ACC112 (cell line): Measurements from ENCODE around the gene ZNF79.

Experiments used
- H2AFZ ChIP-seq: fragments of 200-600 bp; sonication (generic); one replicate; pipeline ENCODE4 v1.6.0; 2017; ENCODE audit warnings: antibody characterized with exemption, low read length; ENCODE audit not compliant: unreplicated experiment
- H3K27ac ChIP-seq: fragments of 200-600 bp; sonication (generic); 2 replicates; pipeline ENCODE4 v1.5.1; 2014; ENCODE audit warnings: low read depth, mild to moderate bottlenecking, antibody characterized with exemption, low read length, moderate library complexity
- H3K27me3 ChIP-seq: fragments of 200-600 bp; sonication (generic); 2 replicates; pipeline ENCODE4 v1.6.1; 2014; ENCODE audit warnings: mild to moderate bottlenecking, antibody characterized with exemption, low read length, moderate library complexity, mixed read lengths; ENCODE audit not compliant: insufficient read depth
- H3K36me3 ChIP-seq: fragments of 200-600 bp; sonication (generic); 2 replicates; pipeline ENCODE4 v1.6.1; 2016; ENCODE audit warnings: mild to moderate bottlenecking, antibody characterized with exemption, low read length, moderate library complexity, mixed read lengths; ENCODE audit not compliant: insufficient read depth
- H3K4me1 ChIP-seq: fragments of 200-600 bp; sonication (generic); one replicate; pipeline ENCODE4 v1.6.1; 2016; ENCODE audit warnings: low read length, mixed read lengths; ENCODE audit not compliant: insufficient read depth, unreplicated experiment, control insufficient read depth
- H3K4me3 ChIP-seq: fragments of 200-600 bp; sonication (generic); 2 replicates; pipeline ENCODE4 v1.5.1; 2014; ENCODE audit warnings: mild to moderate bottlenecking, low read depth, low read length
- H3K79me2 ChIP-seq: fragments of 200-600 bp; sonication (generic); one replicate; pipeline ENCODE4 v1.6.0; 2016; ENCODE audit warnings: low read length; ENCODE audit not compliant: control insufficient read depth, unreplicated experiment, insufficient read depth

ZNF79 gene

GRCh38 chr9:127415657-127416056 is 8.5 kb upstream of the ZNF79 start:
- Histone ChIP-seq H2AFZ (no peak overlapping the region), H3K27ac (no peak overlapping the region), H3K36me3 (no peaks in the 10 kb centered on the region), H3K4me3 (no peak overlapping the region), H3K27me3 (no peaks in the 10 kb centered on the region), H3K4me1 (no peaks in the 10 kb centered on the region), H3K79me2 (no peaks in the 10 kb centered on the region)

DNA sequence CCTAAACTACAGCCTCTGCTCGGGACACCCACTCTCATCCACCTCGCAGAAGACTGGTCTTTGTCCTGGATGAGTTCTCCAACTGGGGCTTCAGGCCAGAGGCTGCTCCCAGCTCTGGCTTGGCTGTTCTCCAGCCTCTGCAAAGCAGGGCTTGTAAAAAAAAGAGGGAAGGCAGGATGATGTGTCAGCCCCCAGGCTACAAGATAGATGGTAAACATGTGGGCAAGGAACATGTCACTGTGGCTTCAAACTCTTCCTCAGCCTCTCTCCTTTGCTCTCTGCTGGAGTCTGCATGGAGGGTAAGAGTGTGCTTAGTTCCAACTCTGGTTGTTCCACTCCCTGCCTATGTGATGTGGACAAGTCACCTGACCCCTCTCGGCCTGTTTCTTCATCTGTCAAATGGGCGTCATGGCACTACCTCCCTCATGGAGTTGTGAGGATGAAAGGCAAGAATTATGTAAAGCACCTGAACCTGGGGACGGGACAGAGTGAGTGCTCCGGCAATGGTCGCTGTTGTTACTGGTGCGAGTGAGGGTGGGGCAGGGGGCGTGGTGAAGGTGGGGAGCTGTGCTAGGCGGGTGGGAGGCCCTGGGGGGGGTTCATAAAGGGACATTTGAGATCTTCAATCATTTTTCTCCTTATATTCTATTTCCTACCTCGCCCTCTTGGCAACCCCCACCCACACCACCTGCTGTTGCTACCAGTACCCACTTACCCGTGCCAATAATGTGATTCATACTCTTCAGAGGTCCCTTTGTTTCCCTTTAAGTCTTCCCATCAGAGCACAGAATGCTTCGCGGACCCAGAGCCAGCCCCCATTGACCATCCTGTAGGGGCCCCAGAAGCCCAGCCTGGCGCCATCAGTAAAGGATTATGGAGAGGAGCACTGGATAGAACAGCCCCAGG is 6.8 kb upstream of the ZNF79 start:
- H3K4me1 ChIP-seq: no peaks in the 10 kb centered on the region
- no peaks in the 10 kb centered on the region for H3K36me3 ChIP-seq
- no peak overlapping the region for H3K4me3 ChIP-seq
- H3K27ac ChIP-seq: no peak overlapping the region
- H3K27me3 ChIP-seq: no peaks in the 10 kb centered on the region
- peaks cover 3% of the 10 kb centered on the region for H3K79me2 ChIP-seq
- no peak overlapping the region for H2AFZ ChIP-seq

DNA sequence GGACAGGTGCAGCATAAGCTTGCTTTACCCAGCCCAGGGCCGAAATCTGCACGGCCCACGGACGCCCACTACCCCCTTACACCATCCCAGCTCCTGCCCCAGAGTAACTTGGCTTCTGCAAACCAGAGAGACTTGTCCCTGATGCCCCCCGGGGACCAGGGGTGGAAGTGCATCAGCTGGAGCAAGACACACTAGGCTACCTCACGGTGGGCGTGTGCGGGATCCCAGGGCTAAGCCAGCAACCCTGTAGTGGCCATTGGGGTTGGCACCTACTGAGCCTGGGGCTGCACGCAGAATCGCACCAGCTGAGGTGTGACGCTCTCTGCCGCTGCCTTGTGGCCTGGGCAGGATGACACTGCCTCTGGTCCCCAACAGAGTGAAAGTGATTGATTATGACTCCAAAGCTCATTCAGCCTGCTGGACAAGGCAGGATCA is 6.1 kb upstream of the ZNF79 start:
- H3K79me2 ChIP-seq: peaks cover 10% of the 10 kb centered on the region
- no peak overlapping the region for H3K27ac ChIP-seq
- no peak overlapping the region for H2AFZ ChIP-seq
- no peak overlapping the region for H3K4me3 ChIP-seq
- peaks cover 7% of the 10 kb centered on the region for H3K4me1 ChIP-seq
- H3K27me3 ChIP-seq: no peaks in the 10 kb centered on the region
- no peaks in the 10 kb centered on the region for H3K36me3 ChIP-seq

- peaks cover 14% of the 10 kb centered on the region for H3K79me2 ChIP-seq
- H3K27ac ChIP-seq: no peak overlapping the region
- peaks cover 8% of the 10 kb centered on the region for H3K4me1 ChIP-seq
- H2AFZ ChIP-seq: no peak overlapping the region
- H3K4me3 ChIP-seq: no peak overlapping the region
- H3K36me3 ChIP-seq: no peaks in the 10 kb centered on the region
- no peaks in the 10 kb centered on the region for H3K27me3 ChIP-seq
Observed at GRCh38 chr9:127419348-127419747, 4.8 kb upstream of the ZNF79 start.

GRCh38 chr9:127421057-127421456 is 3.1 kb upstream of the ZNF79 start:
- peaks cover 15% of the 10 kb centered on the region for H3K4me1 ChIP-seq

DNA sequence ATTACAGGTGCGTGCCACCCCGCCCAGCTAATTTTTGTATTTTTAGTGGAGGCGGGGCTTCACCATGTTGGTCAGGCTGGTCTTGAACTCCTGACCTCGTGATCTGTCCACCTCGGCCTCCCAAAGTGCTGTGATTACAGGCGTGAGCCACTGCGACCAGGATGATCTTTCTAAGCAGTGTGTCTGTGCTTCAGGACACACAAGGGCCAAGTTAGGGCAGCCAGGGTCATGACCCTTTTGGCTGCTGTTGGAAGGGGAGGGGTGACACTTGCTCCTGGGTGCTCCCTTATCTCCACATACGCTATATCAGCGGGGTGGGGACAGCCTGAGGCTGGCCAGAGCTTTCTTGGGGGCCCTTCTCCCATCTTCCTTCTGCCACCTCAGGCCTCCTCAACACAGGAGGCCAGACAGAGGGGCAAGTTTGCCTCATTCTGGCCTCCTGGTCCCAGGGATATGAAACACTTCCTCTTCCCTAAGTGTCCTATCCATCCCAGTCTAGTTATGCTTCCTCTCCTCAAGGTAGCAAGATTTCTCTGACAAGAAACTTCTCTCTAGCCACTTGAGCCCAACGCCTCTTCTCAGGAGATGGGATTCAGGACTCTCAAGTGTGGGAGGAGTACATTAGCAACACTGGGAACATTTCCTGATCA is 1.9 kb upstream of the ZNF79 start:
- Histone ChIP-seq H3K27me3 (no peaks in the 10 kb centered on the region), H3K27ac (no peak overlapping the region), H3K36me3 (no peaks in the 10 kb centered on the region), H3K4me1 (peaks cover 15% of the 10 kb centered on the region), H2AFZ (no peak overlapping the region), H3K79me2 (peaks cover 37% of the 10 kb centered on the region), H3K4me3 (peak overlapping the region; percentile 88)

More at GRCh38 chr9:127421057-127421456, 3.1 kb upstream of the ZNF79 start:
- Histone ChIP-seq H2AFZ (no peak overlapping the region), H3K4me3 (no peak overlapping the region), H3K36me3 (no peaks in the 10 kb centered on the region), H3K79me2 (peaks cover 29% of the 10 kb centered on the region), H3K27me3 (no peaks in the 10 kb centered on the region), H3K27ac (no peak overlapping the region)

- peaks cover 41% of the 10 kb centered on the region for H3K79me2 ChIP-seq
- no peak overlapping the region for H2AFZ ChIP-seq
- no peaks in the 10 kb centered on the region for H3K27me3 ChIP-seq
- H3K27ac ChIP-seq: no peak overlapping the region
- H3K36me3 ChIP-seq: no peaks in the 10 kb centered on the region
- H3K4me1 ChIP-seq: peaks cover 15% of the 10 kb centered on the region
- H3K4me3 ChIP-seq: peak overlapping the region; percentile 88
Observed at GRCh38 chr9:127422787-127423186, 1.4 kb upstream of the ZNF79 start.

- Histone ChIP-seq H3K27ac (peak overlapping the region; percentile 68), H3K36me3 (no peaks in the 10 kb centered on the region), H3K27me3 (no peaks in the 10 kb centered on the region), H2AFZ (peak overlapping the region; percentile 95), H3K4me3 (peak overlapping the region; percentile 88), H3K79me2 (peaks cover 41% of the 10 kb centered on the region), H3K4me1 (peaks cover 15% of the 10 kb centered on the region)
Observed at GRCh38 chr9:127423476-127423933, 677 bp upstream of the ZNF79 start.

- H3K27ac ChIP-seq: peak overlapping the region; percentile 68; the same call in 1 of the 2 replicates
- H2AFZ ChIP-seq: peak overlapping the region; percentile 95
Observed at GRCh38 chr9:127424676-127424999, 456 bp downstream of the ZNF79 start.

GRCh38 chr9:127426756-127427155 is 2.6 kb downstream of the ZNF79 start:
- H3K27ac ChIP-seq: no peak overlapping the region
- H3K4me1 ChIP-seq: peaks cover 15% of the 10 kb centered on the region
- no peak overlapping the region for H2AFZ ChIP-seq
- H3K79me2 ChIP-seq: peaks cover 42% of the 10 kb centered on the region
- no peaks in the 10 kb centered on the region for H3K27me3 ChIP-seq
- no peak overlapping the region; the same call in 1 of the 2 replicates for H3K4me3 ChIP-seq
- H3K36me3 ChIP-seq: peaks cover 7% of the 10 kb centered on the region; the same call in 1 of the 2 replicates

More at GRCh38 chr9:127424676-127424999, 456 bp downstream of the ZNF79 start:
- H3K27me3 ChIP-seq: no peaks in the 10 kb centered on the region
- peak overlapping the region; percentile 88 for H3K4me3 ChIP-seq
- no peaks in the 10 kb centered on the region for H3K36me3 ChIP-seq
- peaks cover 41% of the 10 kb centered on the region for H3K79me2 ChIP-seq
- peaks cover 15% of the 10 kb centered on the region for H3K4me1 ChIP-seq
